H1 (cell line): ENCODE data around the gene ELMO2. TPM values are rescaled to one million over a fixed set of nuclear protein-coding genes. Genes with fewer than 3 reads are reported as not detected.

Experiments used
- CEBPB ChIP-seq: IDR thresholded peaks from 2 replicates; pipeline ENCODE4 v1.6.1; 2012; ENCODE audit warnings: low read depth, low read length
- GABPA ChIP-seq: IDR thresholded peaks from 2 replicates; pipeline ENCODE4 v1.6.1; 2011; ENCODE audit warnings: mild to moderate bottlenecking, low read length, moderate library complexity, borderline replicate concordance; ENCODE audit not compliant: insufficient read depth
- MAX ChIP-seq: IDR thresholded peaks from 2 replicates; pipeline ENCODE4 v1.6.1; 2012; ENCODE audit warnings: inconsistent platforms
- POU5F1 ChIP-seq: IDR thresholded peaks from 2 replicates; pipeline ENCODE4 v1.6.1; 2011; ENCODE audit warnings: low read depth, mild to moderate bottlenecking, low read length, moderate library complexity
- RXRA ChIP-seq: IDR thresholded peaks from 2 replicates; pipeline ENCODE4 v1.6.1; 2011; ENCODE audit warnings: low read depth, mild to moderate bottlenecking, low read length, moderate library complexity; ENCODE audit not compliant: insufficient read depth
- SIN3A ChIP-seq, 2 experiments: IDR thresholded peaks in 1 of 2; conservative IDR thresholded peaks in 1 of 2; 2 replicates each; pipeline ENCODE4 v1.6.1; 2011 to 2012; ENCODE audit warnings: low read length in 2 of 2, improper control_type of control experiment in 1 of 2, low read depth in 1 of 2, mild to moderate bottlenecking in 1 of 2
- SP1 ChIP-seq: IDR thresholded peaks from 2 replicates; pipeline ENCODE4 v1.6.1; 2011; ENCODE audit warnings: low read depth, low read length
- SP2 ChIP-seq: IDR thresholded peaks from 2 replicates; pipeline ENCODE4 v1.6.1; 2012; ENCODE audit warnings: mild to moderate bottlenecking, low read length, inconsistent platforms
- USF2 ChIP-seq: IDR thresholded peaks from 2 replicates; pipeline ENCODE4 v1.6.1; 2011; ENCODE audit warnings: low read length, improper control_type of control experiment
- polyA plus RNA-seq, 7 experiments: library from polyadenylated mRNA; depleted of rRNA in 3 of 7; stranded (reverse) in 5 of 7; unstranded in 2 of 7; fragments of >200 nt in 5 of 7; fragments of 200-250 nt in 2 of 7; gene quantifications; 1 replicate in 5 of 7; 2 replicates in 1 of 7; 4 replicates in 1 of 7; pipeline versions ENCODE4 v1.2.1 to v1.2.3, GENCODE V29; 2011 to 2013; ENCODE audit warnings: missing spikeins in 2 of 7, mixed read lengths in 2 of 7
- total RNA-seq: library from RNA; stranded (reverse); fragmentation: NEBNext Ultra II Directional; extraction: Animal tissue kit (Norgen Biotek cat#: 25700); gene quantifications from 2 replicates; pipeline ENCODE4 v1.2.1, GENCODE V29; 2021
- TF ChIP-seq, protein P1 (sequence below): fragments of 300-600 bp; sonication (generic); IDR thresholded peaks from 2 replicates; pipeline ENCODE4 v1.7.1; 2012; ENCODE audit warnings: low read length, moderate library complexity, mild to moderate bottlenecking, inconsistent platforms; ENCODE audit not compliant: insufficient replicate concordance

Gene ELMO2
- total and polyA plus RNA-seq, 2 of the 8 experiments (the other 6 are each of a cell fraction or from before 2014, with no cell fraction given) = 34.3 to 39.7 TPM

- TF ChIP-seq, protein P1, sequence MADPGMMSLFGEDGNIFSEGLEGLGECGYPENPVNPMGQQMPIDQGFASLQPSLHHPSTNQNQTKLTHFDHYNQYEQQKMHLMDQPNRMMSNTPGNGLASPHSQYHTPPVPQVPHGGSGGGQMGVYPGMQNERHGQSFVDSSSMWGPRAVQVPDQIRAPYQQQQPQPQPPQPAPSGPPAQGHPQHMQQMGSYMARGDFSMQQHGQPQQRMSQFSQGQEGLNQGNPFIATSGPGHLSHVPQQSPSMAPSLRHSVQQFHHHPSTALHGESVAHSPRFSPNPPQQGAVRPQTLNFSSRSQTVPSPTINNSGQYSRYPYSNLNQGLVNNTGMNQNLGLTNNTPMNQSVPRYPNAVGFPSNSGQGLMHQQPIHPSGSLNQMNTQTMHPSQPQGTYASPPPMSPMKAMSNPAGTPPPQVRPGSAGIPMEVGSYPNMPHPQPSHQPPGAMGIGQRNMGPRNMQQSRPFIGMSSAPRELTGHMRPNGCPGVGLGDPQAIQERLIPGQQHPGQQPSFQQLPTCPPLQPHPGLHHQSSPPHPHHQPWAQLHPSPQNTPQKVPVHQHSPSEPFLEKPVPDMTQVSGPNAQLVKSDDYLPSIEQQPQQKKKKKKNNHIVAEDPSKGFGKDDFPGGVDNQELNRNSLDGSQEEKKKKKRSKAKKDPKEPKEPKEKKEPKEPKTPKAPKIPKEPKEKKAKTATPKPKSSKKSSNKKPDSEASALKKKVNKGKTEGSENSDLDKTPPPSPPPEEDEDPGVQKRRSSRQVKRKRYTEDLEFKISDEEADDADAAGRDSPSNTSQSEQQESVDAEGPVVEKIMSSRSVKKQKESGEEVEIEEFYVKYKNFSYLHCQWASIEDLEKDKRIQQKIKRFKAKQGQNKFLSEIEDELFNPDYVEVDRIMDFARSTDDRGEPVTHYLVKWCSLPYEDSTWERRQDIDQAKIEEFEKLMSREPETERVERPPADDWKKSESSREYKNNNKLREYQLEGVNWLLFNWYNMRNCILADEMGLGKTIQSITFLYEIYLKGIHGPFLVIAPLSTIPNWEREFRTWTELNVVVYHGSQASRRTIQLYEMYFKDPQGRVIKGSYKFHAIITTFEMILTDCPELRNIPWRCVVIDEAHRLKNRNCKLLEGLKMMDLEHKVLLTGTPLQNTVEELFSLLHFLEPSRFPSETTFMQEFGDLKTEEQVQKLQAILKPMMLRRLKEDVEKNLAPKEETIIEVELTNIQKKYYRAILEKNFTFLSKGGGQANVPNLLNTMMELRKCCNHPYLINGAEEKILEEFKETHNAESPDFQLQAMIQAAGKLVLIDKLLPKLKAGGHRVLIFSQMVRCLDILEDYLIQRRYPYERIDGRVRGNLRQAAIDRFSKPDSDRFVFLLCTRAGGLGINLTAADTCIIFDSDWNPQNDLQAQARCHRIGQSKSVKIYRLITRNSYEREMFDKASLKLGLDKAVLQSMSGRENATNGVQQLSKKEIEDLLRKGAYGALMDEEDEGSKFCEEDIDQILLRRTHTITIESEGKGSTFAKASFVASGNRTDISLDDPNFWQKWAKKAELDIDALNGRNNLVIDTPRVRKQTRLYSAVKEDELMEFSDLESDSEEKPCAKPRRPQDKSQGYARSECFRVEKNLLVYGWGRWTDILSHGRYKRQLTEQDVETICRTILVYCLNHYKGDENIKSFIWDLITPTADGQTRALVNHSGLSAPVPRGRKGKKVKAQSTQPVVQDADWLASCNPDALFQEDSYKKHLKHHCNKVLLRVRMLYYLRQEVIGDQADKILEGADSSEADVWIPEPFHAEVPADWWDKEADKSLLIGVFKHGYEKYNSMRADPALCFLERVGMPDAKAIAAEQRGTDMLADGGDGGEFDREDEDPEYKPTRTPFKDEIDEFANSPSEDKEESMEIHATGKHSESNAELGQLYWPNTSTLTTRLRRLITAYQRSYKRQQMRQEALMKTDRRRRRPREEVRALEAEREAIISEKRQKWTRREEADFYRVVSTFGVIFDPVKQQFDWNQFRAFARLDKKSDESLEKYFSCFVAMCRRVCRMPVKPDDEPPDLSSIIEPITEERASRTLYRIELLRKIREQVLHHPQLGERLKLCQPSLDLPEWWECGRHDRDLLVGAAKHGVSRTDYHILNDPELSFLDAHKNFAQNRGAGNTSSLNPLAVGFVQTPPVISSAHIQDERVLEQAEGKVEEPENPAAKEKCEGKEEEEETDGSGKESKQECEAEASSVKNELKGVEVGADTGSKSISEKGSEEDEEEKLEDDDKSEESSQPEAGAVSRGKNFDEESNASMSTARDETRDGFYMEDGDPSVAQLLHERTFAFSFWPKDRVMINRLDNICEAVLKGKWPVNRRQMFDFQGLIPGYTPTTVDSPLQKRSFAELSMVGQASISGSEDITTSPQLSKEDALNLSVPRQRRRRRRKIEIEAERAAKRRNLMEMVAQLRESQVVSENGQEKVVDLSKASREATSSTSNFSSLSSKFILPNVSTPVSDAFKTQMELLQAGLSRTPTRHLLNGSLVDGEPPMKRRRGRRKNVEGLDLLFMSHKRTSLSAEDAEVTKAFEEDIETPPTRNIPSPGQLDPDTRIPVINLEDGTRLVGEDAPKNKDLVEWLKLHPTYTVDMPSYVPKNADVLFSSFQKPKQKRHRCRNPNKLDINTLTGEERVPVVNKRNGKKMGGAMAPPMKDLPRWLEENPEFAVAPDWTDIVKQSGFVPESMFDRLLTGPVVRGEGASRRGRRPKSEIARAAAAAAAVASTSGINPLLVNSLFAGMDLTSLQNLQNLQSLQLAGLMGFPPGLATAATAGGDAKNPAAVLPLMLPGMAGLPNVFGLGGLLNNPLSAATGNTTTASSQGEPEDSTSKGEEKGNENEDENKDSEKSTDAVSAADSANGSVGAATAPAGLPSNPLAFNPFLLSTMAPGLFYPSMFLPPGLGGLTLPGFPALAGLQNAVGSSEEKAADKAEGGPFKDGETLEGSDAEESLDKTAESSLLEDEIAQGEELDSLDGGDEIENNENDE = no peak
- TF ChIP-seq SIN3A (conservative IDR thresholded peaks at IDR 0.05 in 1 of 2, IDR thresholded peaks at IDR 0.05 in 1 of 2; ENCODE audit: low read depth in 1 of 2, low read length in 2 of 2) (no peak), SP1 (no peak), MAX (no peak), USF2 (no peak), RXRA (no peak), POU5F1 (no peak), GABPA (no peak), SP2 (no peak), CEBPB (no peak)
These were observed 28.7 kb upstream of the ELMO2 start (continued) for GRCh38 chr20:46435146-46435545.
